ENCODE measurements around the gene SORCS2.

DNA sequence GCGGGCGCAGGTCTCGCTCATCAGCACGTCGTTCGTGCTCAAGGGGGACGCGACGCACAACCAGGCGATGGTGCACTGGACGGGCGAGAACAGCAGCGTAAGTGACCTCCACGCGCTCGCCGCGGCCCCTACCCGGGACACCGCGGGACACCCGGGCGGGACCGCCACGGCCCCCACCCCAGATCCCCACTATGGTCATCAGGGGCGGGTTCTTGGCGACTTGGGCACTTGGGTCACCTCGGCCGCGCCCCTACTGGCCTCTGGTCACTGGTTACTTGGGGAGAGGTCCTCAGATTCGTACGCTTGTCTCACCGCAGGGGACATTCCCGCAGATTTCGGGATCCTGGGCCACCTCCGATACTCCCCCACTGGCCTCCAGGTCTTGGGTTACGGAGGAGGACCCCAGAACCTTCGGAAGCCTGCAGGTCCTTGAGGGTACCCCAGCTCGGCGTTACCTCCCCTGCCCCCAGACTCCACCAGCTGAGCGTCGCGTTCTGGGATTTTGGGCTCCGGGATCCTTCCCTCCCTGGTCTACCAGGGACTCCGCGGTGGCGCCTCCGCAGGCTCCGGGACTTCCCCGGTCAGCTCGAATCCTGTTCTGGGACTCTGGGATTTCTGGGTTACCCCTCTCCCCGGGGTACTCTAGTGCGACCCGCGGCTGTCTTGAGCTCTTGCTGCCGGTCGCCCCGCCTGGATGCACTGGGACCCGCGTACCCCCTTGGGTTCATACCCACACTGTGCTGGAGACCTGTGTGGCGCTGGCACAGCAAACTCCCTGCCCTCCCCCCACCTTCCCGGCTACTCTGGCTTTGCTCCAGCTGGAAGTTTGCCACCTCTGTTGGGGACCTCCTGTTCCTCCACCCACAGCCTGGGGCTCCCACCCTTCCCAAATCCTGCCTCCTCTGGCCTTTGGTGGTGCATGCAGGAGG lies 956 bp downstream of the SORCS2 start:
- TF ChIP-seq CTCF (conservative IDR thresholded peaks at IDR 0.05; ENCODE audit: low read depth, low read length), result no peak
- peak; percentile 54 for TF ChIP-seq EZH2 (IDR thresholded peaks at IDR 0.05; ENCODE audit: borderline replicate concordance, low read depth, low read length, poor library complexity, severe bottlenecking)

Measured in A673 (cell line).